Measurements from ENCODE around the gene MAPKAP1. TPM values are rescaled to one million over a fixed set of nuclear protein-coding genes. Genes with fewer than 3 reads are reported as not detected.

The MAPKAP1 gene
- total RNA-seq, 1 donor from 2014 or later, result 63.4 TPM

DNA sequence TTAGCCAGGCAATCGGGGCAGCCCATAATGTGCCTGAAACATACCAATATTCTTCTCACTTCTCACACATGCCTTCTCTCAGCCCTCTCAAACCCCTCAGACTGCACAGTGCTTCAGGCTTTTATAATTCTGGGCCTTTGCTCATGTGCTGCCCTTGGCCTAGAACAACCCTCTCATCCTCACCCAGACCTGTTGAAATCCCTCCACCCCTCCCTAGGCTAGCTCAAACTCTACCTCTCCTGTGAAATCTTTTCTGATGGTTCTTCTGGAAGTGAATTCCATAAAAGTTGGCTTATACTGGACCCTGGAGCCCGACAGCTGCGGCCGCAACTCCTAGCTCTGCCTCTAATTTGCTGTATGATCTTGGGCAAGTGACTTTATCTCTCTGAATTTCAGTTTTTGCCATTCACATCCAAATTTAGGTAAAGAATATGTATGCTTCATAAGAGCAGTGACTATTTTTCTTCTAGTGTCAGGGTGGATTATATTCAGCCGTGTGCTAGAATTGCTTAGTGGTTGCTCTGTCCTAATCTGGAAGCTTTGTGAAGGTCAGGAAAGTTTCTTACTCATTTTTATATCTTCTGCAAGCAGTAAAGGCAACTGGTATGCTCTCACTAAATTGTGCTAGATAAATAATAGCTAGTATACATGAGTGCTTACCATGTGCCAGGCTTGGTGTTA is 221.4 kb downstream of the MAPKAP1 start:
- no peaks in the 10 kb centered on the region for H3K36me3 Mint-ChIP-seq (ENCODE audit: low read depth)
- no peak overlapping the region for H3K27ac Mint-ChIP-seq (ENCODE audit: unreplicated experiment)
- H3K9me3 Mint-ChIP-seq, result no peaks in the 10 kb centered on the region

DNA sequence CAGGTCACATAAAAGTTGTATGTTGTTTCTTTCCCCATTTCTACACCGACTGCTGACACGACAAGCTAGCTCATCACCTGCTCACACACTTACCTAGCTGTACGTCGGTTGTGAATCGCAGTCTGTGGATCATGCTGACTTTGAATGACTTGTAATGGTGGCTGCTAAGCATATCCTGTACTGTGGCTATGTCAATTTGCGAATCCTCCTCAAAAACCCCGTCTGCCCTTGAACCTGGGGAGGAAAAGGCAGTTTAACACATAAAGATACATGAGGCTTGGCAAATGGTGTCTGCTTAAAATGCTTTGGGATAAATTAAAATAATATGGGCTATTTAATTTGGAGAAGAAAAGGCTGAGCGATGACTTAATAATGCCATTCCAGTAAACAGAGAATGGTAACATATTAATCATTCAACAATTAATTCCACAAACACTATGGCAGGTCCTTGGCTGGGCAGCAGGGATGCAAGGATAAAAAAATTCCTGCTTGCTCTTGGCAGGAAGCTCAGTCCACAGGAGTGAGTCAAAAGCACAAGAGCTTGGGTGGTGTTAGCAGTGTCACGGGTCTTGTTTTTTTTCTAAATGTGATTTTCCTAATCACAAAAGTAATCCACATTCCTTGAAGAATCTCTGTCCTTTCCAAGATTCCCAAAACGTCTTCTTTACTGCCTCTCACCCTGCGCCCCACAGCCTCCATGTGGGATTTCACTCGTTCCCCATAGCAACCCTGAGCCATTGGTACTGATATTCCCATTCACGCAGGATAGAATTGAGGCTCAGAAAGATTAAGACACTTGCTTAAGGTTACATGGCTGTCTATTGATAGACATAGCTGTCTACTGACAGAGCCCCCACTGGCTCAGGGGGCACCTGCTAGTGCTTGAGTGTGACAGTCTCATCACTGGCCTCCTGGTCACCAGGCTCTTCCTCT is 222.4 kb downstream of the MAPKAP1 start:
- H3K9me3 Mint-ChIP-seq, result no peaks in the 10 kb centered on the region
- TF ChIP-seq, protein P1, sequence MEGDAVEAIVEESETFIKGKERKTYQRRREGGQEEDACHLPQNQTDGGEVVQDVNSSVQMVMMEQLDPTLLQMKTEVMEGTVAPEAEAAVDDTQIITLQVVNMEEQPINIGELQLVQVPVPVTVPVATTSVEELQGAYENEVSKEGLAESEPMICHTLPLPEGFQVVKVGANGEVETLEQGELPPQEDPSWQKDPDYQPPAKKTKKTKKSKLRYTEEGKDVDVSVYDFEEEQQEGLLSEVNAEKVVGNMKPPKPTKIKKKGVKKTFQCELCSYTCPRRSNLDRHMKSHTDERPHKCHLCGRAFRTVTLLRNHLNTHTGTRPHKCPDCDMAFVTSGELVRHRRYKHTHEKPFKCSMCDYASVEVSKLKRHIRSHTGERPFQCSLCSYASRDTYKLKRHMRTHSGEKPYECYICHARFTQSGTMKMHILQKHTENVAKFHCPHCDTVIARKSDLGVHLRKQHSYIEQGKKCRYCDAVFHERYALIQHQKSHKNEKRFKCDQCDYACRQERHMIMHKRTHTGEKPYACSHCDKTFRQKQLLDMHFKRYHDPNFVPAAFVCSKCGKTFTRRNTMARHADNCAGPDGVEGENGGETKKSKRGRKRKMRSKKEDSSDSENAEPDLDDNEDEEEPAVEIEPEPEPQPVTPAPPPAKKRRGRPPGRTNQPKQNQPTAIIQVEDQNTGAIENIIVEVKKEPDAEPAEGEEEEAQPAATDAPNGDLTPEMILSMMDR (conservative IDR thresholded peaks at IDR 0.05), result no peak
- no peak for DNase-seq (ENCODE audit: low read depth, low spot score)
- H3K36me3 Mint-ChIP-seq (ENCODE audit: low read depth), result peaks cover 2% of the 10 kb centered on the region
- no peaks in the 10 kb centered on the region for H3K27me3 Mint-ChIP-seq (ENCODE audit: low read depth)
- peak overlapping the region; percentile 51 for H3K27ac Mint-ChIP-seq (ENCODE audit: unreplicated experiment)
- H3K4me3 Mint-ChIP-seq, result no peak overlapping the region
- H3K4me1 Mint-ChIP-seq, result peaks cover 14% of the 10 kb centered on the region

More for the DNA sequence above, 221.4 kb downstream of the MAPKAP1 start:
- no peak for DNase-seq (ENCODE audit: low read depth, low spot score)
- Mint-ChIP-seq H3K4me3 (no peak overlapping the region), H3K4me1 (peaks cover 14% of the 10 kb centered on the region), H3K27me3 (ENCODE audit: low read depth) (no peaks in the 10 kb centered on the region)
- TF ChIP-seq, protein P1 (conservative IDR thresholded peaks at IDR 0.05), result no peak

DNA sequence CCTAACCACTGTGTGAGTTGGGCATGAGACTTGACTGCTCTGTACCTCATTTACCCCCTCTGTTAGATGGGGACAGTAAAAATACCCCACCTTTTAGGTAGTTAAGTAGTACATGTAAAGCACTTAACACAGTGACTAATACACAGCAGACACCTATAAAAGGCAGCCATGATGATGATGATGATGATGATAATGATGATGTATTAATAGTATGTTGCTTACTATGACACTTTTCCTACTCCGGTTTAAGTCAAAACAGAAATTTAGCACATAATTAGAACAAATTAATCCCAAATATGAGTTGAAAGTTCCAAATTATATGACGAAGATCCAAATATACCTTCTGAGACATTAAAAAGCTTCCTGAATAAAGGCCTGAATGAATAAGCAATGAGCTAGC is 223.3 kb downstream of the MAPKAP1 start:
- no peak overlapping the region for H3K4me3 Mint-ChIP-seq
- H3K4me1 Mint-ChIP-seq, result peaks cover 14% of the 10 kb centered on the region
- H3K9me3 Mint-ChIP-seq, result no peaks in the 10 kb centered on the region
- peaks cover 2% of the 10 kb centered on the region for H3K36me3 Mint-ChIP-seq (ENCODE audit: low read depth)
- DNase-seq (ENCODE audit: low read depth, low spot score), result no peak
- TF ChIP-seq, protein P1 (conservative IDR thresholded peaks at IDR 0.05), result no peak
- H3K27me3 Mint-ChIP-seq (ENCODE audit: low read depth), result no peaks in the 10 kb centered on the region
- H3K27ac Mint-ChIP-seq (ENCODE audit: unreplicated experiment), result no peak overlapping the region

DNA sequence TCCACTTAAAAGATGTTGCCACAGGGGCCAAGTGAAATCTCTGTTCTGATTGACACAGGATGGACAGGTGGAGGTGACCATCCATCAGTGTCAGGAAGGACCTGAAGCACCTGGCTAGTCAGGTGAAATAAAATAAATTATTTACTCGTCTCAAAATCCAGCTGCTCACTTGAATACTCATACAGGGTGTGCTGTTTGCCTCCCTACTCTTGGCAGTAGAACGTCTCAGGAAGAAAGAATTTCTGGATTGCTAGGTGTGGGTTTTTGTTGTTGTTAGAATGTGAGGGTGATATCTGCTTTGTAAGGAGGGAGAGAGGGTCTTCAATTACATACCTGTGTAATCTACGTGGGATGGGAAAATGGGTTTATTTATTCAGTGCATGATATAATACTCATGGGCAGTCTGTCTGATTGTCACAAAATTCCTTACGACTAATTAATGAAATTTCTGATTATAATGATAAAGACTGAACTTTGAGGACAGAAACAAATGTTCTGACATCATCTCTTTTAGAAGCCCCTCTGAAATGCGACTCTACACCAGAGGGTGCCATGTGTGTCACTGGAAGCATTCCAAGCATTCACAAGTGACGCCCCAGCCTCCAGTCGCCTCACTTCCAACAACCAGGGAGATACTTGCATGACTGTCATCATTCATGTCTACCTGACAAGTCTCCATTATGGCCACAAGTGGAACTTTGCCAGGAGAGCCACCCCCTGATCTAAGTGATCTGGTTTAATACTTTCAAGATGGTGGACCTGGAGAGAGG is 227.0 kb downstream of the MAPKAP1 start:
- TF ChIP-seq, protein P1 (conservative IDR thresholded peaks at IDR 0.05), result no peak
- H3K9me3 Mint-ChIP-seq, result no peaks in the 10 kb centered on the region
- no peak for DNase-seq (ENCODE audit: low read depth, low spot score)
- H3K4me3 Mint-ChIP-seq, result no peak overlapping the region
- peaks cover 2% of the 10 kb centered on the region for H3K36me3 Mint-ChIP-seq (ENCODE audit: low read depth)
- H3K4me1 Mint-ChIP-seq, result peaks cover 15% of the 10 kb centered on the region
- no peaks in the 10 kb centered on the region for H3K27me3 Mint-ChIP-seq (ENCODE audit: low read depth)
- H3K27ac Mint-ChIP-seq (ENCODE audit: unreplicated experiment), result no peak overlapping the region

DNA sequence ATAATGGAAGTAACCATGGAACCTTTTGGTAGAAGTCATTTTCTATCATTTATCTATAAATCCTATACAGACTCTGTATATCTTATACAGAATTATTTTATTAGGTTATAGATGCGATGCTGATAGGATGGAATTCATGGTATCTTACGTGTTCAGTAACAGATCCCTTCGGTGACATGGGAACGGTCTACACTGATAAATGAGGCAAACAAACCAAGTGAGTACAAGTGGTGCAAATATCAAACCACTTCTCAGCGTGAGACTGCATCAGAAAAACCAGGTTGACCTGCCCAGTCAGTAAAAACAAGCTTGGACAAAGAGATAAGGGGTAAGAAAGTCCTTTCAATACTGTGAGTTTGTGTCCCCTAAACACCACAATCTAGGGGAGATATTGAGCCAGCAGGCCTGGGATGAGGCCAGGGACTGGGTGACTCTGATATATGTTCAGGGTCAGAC is 229.9 kb downstream of the MAPKAP1 start:
- Mint-ChIP-seq H3K9me3 (no peaks in the 10 kb centered on the region), H3K27me3 (ENCODE audit: low read depth) (no peaks in the 10 kb centered on the region), H3K36me3 (ENCODE audit: low read depth) (peaks cover 2% of the 10 kb centered on the region), H3K4me1 (peaks cover 32% of the 10 kb centered on the region), H3K4me3 (no peak overlapping the region), H3K27ac (ENCODE audit: unreplicated experiment) (no peak overlapping the region)
- TF ChIP-seq, protein P1 (conservative IDR thresholded peaks at IDR 0.05), result no peak
- DNase-seq (ENCODE audit: low read depth, low spot score), result no peak

All from neural crest cell (in vitro differentiated cells).